ENCODE measurements around the gene ANO3. TPM values are rescaled to one million over a fixed set of nuclear protein-coding genes. Genes with fewer than 3 reads are reported as not detected.

Gene ANO3
- total and polyA plus RNA-seq, 4 donors, result 0.02 to 0.63 (median 0.16) TPM

DNA sequence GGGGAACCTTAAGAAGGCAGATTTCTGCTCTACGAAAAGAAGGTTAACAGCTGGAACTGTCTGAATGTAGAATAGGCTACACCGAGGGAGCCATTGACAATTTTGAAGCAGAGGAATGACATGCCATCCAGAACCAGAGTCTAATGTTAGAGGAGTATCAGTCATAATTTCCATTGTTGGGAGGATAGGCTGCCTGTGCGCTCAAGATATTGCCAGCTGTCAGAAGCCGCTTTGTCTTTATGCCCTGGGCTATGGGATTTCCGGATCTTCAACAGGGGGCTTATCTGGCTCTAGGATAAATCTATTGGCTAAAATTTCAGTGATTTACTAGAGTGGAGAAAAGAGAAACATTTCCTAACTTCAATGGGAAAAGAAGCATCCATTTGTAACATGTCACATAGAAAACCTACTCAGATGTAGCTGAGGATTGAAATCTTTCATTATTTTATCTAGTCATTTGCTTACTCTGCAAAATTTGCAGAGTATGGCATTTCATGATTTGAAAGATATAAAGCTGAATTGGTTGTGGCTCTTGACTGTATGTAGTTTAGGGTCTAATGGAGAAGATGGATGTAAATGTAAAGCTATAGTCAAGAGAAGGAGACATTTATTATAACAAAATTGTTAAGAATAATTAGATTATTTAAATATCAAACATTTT is 78.9 kb downstream of the ANO3 start:
- no peak overlapping the region for H3K27ac ChIP-seq (ENCODE audit: low read depth in 1 of 2, low read length in 1 of 2)
- no peaks in the 10 kb centered on the region for H3K27me3 ChIP-seq (ENCODE audit: control insufficient read depth in 3 of 3, insufficient read depth in 3 of 3, low read length in 2 of 3)
- no peak overlapping the region for H3K9ac ChIP-seq (ENCODE audit: insufficient read depth in 1 of 2, low read length in 2 of 2)
- no peaks in the 10 kb centered on the region for H3K36me3 ChIP-seq (ENCODE audit: control insufficient read depth in 4 of 4, insufficient read depth in 4 of 4, low read length in 4 of 4)
- WGBS, 2 donors, result 83 to 86% methylated on average over 5 of the region's 5 CpGs
- ATAC-seq (ENCODE audit: insufficient read depth, low FRiP score) (no peak), DNase-seq (no peak)
- no peak overlapping the region for H3K4me3 ChIP-seq
- TF ChIP-seq, protein P1, sequence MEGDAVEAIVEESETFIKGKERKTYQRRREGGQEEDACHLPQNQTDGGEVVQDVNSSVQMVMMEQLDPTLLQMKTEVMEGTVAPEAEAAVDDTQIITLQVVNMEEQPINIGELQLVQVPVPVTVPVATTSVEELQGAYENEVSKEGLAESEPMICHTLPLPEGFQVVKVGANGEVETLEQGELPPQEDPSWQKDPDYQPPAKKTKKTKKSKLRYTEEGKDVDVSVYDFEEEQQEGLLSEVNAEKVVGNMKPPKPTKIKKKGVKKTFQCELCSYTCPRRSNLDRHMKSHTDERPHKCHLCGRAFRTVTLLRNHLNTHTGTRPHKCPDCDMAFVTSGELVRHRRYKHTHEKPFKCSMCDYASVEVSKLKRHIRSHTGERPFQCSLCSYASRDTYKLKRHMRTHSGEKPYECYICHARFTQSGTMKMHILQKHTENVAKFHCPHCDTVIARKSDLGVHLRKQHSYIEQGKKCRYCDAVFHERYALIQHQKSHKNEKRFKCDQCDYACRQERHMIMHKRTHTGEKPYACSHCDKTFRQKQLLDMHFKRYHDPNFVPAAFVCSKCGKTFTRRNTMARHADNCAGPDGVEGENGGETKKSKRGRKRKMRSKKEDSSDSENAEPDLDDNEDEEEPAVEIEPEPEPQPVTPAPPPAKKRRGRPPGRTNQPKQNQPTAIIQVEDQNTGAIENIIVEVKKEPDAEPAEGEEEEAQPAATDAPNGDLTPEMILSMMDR (IDR thresholded peaks at IDR 0.05; ENCODE audit: control extremely low read depth, extremely low read depth), result no peak
- H3K4me1 ChIP-seq (ENCODE audit: control insufficient read depth in 5 of 5, insufficient read depth in 5 of 5, low read length in 5 of 5), result no peaks in the 10 kb centered on the region
- no peaks in the 10 kb centered on the region for H3K9me3 ChIP-seq (ENCODE audit: control insufficient read depth in 4 of 4, insufficient read depth in 3 of 4, low read length in 3 of 4)

DNA sequence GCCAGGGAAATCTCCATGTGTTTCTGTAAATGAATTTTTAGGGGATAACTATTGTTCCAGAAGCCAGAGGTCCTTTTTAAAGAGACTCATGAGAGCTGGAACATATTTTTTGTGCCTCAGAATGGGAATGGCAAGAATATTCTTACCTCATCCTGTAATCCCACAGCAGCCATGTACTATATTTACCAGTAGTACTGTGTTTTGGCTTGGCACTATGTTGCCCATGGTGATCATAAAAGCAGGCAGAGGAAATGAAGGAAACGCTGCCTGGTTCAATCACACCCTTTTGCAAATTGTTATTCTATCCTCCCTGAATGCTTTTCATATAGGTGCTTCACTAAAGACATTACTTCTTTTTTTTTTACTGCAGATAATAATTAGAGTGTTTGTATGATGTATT is 81.0 kb downstream of the ANO3 start:
- no peaks in the 10 kb centered on the region for H3K9me3 ChIP-seq (ENCODE audit: control insufficient read depth in 4 of 4, insufficient read depth in 3 of 4, low read length in 3 of 4)
- H3K4me3 ChIP-seq, result no peak overlapping the region
- no peaks in the 10 kb centered on the region for H3K27me3 ChIP-seq (ENCODE audit: control insufficient read depth in 3 of 3, insufficient read depth in 3 of 3, low read length in 2 of 3)
- ATAC-seq (ENCODE audit: insufficient read depth, low FRiP score), result no peak
- H3K36me3 ChIP-seq (ENCODE audit: control insufficient read depth in 4 of 4, insufficient read depth in 4 of 4, low read length in 4 of 4), result no peaks in the 10 kb centered on the region
- DNase-seq, result no peak
- TF ChIP-seq, protein P1 (IDR thresholded peaks at IDR 0.05; ENCODE audit: control extremely low read depth, extremely low read depth), result no peak
- H3K27ac ChIP-seq (ENCODE audit: low read depth in 1 of 2, low read length in 1 of 2), result no peak overlapping the region
- WGBS, 2 donors, result 45 to 50% methylated on average over 1 of the region's 1 CpG
- H3K4me1 ChIP-seq (ENCODE audit: control insufficient read depth in 5 of 5, insufficient read depth in 5 of 5, low read length in 5 of 5), result no peaks in the 10 kb centered on the region
- H3K9ac ChIP-seq (ENCODE audit: insufficient read depth in 1 of 2, low read length in 2 of 2), result no peak overlapping the region

DNA sequence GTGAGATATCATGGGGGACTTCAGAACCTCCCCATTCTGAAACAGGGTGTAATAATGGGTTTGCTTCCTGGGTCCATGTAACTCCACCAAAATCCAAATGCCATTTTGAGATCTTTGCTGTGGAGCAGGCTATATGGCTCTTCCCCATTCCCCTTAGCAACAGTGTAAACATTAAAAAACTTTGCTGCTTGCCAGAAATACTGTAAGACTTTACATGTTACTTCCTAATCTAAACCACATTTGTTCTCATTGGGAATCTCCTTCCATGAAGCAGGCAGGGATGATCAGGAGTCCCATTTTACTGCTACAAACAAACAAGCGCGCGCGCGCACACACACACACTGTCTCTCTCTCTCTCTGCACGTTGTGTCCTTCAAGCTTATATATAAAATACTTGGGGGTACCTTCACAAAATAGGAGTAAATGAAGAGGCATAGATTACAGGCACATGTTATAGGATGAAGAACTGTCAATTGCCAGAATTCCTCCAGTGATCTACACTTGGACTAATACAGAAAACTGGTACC is 86.5 kb downstream of the ANO3 start:
- WGBS, 2 donors, result 92 to 93% methylated on average over 6 of the region's 6 CpGs
- ATAC-seq (ENCODE audit: insufficient read depth, low FRiP score), result no peak
- Histone ChIP-seq H3K9me3 (ENCODE audit: control insufficient read depth in 4 of 4, insufficient read depth in 3 of 4, low read length in 3 of 4) (no peaks in the 10 kb centered on the region), H3K27me3 (ENCODE audit: control insufficient read depth in 3 of 3, insufficient read depth in 3 of 3, low read length in 2 of 3) (no peaks in the 10 kb centered on the region), H3K27ac (ENCODE audit: low read depth in 1 of 2, low read length in 1 of 2) (no peak overlapping the region), H3K36me3 (ENCODE audit: control insufficient read depth in 4 of 4, insufficient read depth in 4 of 4, low read length in 4 of 4) (no peaks in the 10 kb centered on the region), H3K4me3 (no peak overlapping the region), H3K4me1 (ENCODE audit: control insufficient read depth in 5 of 5, insufficient read depth in 5 of 5, low read length in 5 of 5) (no peaks in the 10 kb centered on the region), H3K9ac (ENCODE audit: insufficient read depth in 1 of 2, low read length in 2 of 2) (no peak overlapping the region)
- TF ChIP-seq, protein P1 (IDR thresholded peaks at IDR 0.05; ENCODE audit: control extremely low read depth, extremely low read depth), result no peak
- peak in 2 of 3 donors; percentile 38 to 60 for DNase-seq

Measured in lung (tissue), 12 donors.